Fibroblast of villous mesenchyme (primary cell): ENCODE results near the gene CELF2. TPM values are rescaled to one million over a fixed set of nuclear protein-coding genes. Genes with fewer than 3 reads are reported as not detected.

Source experiments
- DNase-seq: peaks from one replicate; pipeline ENCODE4 v3.0.0-alpha.2; 2010; ENCODE audit warnings: low read depth
- H3K4me3 ChIP-seq: 2 replicates; pipeline ENCODE4 v1.5.1; 2011; ENCODE audit warnings: low read depth, mild to moderate bottlenecking, low read length
- total RNA-seq: library from RNA; depleted of rRNA; stranded (reverse); fragments of >200 nt; gene quantifications from 2 replicates; pipeline ENCODE4 v1.2.3, GENCODE V29; 2012
- TF ChIP-seq, protein P1 (sequence below): IDR thresholded peaks from 2 replicates; pipeline ENCODE4 v1.5.1; 2012; ENCODE audit warnings: low read depth, mild to moderate bottlenecking, low read length; ENCODE audit not compliant: insufficient read depth

Gene CELF2
- total RNA-seq, 1 donor = 2.2 TPM

- H3K4me3 ChIP-seq = no peak overlapping the region
- TF ChIP-seq, protein P1, sequence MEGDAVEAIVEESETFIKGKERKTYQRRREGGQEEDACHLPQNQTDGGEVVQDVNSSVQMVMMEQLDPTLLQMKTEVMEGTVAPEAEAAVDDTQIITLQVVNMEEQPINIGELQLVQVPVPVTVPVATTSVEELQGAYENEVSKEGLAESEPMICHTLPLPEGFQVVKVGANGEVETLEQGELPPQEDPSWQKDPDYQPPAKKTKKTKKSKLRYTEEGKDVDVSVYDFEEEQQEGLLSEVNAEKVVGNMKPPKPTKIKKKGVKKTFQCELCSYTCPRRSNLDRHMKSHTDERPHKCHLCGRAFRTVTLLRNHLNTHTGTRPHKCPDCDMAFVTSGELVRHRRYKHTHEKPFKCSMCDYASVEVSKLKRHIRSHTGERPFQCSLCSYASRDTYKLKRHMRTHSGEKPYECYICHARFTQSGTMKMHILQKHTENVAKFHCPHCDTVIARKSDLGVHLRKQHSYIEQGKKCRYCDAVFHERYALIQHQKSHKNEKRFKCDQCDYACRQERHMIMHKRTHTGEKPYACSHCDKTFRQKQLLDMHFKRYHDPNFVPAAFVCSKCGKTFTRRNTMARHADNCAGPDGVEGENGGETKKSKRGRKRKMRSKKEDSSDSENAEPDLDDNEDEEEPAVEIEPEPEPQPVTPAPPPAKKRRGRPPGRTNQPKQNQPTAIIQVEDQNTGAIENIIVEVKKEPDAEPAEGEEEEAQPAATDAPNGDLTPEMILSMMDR = no peak
- DNase-seq = no peak
These were observed 78.8 kb downstream of the CELF2 start for GRCh38 chr10:11096422-11096821.

- H3K4me3 ChIP-seq = no peak overlapping the region
- TF ChIP-seq, protein P1 = no peak
- DNase-seq = no peak
These were observed 80.0 kb downstream of the CELF2 start for GRCh38 chr10:11097686-11098085.

DNA sequence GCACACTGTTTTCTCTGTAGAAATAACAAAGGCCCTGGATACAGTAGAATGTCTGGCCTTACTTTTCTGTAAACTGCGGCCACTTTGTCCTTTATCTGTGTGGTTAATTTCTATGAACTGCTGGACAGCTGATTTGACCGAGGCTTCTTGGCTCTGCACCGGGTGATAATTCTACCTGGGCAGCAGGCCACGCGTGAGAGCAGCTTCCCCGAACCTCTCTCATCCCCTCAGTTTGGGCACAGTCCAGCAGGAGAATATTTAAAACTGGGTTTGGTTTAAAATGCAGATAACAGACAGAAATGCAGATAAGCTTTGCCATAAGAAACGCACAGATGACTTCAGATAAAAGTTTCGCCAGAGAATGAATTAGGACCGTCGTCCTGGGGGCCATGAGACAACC, 81.0 kb downstream of the CELF2 start:
- H3K4me3 ChIP-seq = no peak overlapping the region
- TF ChIP-seq, protein P1 = no peak
- DNase-seq = no peak

DNA sequence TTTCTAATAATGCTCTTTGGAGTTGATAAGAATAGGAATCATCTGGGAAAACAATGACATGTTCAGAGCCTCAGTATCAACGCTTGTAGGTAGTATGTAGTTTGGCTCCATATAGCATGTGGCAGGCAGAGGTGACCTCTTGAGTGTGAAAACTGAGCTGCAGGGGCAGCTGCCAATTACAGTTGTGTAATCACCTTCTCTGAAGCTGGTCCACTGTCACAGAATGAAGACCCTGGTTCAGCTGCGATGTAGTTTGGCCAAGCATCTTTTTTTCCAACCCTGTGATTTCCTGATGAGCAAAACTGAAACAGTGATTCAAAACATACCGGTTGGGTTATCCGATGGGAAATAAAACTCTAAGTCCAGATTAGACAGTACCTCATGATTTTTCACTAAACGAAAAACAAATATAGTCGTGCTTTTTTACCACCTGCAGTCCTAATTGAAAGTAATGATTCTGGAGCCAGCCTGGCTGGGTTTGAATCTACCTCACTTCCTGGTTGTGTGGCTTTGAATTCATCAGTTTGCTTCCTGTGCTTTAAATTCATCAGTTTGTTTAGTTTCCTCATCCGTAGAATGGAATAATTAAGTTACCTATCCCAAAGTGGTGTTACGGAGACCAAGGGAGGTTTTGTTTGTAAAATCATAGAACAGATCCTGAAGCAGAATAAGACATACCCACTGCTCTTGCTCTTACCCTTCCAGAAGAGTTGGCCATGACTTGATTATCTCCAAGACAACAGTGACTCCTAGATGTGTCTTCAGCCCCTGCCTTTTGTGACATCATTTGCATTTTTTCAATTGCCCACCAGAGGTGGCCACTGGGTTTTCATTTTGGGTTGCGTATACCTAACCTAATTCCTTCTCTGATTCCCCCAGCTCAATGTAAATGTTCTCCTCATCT, 87.4 kb downstream of the CELF2 start:
- no peak overlapping the region for H3K4me3 ChIP-seq
- TF ChIP-seq, protein P1 = no peak
- no peak for DNase-seq

DNA sequence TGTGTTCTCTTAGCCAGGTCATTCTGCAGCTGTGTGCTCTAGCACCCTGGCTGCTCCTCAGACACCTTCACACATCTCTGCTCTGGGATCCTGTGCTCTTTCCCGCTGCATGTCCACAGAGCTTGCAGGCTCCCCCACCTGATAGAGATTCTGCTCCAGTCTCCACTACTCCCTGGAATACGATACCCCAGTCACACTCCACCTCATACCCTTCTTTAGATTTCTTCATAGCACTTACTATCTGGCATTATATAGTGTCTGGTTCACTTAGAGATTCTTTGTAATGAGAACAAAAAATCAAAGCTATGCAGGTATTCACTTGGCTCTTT, 88.0 kb downstream of the CELF2 start:
- no peak for DNase-seq
- H3K4me3 ChIP-seq = no peak overlapping the region
- TF ChIP-seq, protein P1 = no peak

DNA sequence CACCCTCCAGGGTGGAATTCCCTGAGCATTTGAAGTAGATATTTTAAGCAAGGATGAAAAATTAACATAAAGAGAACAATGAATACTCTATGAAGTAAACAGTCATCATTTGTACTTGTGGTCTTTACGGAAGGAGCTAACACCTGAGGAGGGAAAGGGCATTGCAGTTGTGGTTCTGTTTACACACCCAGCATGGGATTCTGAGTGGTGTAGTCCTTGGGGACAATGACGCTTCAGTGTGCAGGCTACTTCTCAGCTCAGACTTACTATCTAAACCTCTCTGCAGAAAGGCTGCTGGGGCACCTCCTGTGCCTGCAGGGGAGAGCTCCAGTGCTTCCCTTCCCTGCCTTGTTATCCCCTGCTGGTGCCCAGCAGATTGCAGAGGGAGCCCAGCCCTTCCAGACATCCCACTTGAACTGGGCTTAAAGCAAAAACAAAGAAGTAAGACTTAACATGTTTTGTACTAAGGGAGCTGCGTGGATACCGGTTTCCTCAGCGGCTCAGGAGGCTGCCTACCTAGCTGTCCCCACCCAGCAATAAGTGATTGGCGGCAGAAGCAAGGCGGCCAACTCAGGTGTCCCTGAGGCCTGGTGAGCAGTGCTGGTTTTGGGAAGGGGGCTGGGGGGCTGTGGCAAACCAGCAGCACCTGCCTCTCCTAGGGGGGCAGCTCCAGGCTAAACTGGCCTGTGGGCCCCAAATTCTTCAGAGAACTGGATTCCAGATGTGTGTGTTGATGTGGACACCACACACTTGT, 89.1 kb downstream of the CELF2 start:
- TF ChIP-seq, protein P1 = no peak
- DNase-seq = no peak
- H3K4me3 ChIP-seq = no peak overlapping the region
